ENCODE measurements around the gene YEATS2.

YEATS2 gene

DNA sequence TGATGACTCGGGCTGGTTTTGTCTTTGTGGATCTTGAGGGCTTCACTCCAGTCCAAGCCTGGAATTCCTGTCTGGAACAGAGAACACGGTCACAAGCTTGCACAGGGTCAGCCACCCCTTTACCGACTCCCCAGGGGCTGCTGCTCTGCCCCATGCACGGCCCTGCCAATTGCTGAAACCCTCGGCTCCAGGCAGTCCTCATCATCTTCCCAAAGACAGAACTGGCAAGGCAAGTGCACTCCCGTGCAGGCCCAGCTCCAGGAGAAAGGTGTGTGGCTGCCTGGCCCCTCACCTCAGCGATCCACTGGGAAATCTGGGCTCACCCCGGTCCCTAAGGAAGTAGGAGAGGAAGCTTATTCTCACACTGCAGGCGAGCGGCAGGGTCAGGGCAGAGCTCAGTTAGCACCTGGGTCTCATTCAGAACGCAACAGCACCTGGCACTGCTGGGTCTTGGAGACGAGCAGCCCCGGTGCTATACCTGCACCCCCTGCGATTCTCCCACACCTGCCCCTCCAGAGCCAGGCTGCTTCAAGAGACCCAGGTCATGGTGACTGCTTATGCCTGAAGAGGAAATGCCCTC, 120.5 kb downstream of the YEATS2 start:
- no peak for TF ChIP-seq CTCF (IDR thresholded peaks at IDR 0.05)

DNA sequence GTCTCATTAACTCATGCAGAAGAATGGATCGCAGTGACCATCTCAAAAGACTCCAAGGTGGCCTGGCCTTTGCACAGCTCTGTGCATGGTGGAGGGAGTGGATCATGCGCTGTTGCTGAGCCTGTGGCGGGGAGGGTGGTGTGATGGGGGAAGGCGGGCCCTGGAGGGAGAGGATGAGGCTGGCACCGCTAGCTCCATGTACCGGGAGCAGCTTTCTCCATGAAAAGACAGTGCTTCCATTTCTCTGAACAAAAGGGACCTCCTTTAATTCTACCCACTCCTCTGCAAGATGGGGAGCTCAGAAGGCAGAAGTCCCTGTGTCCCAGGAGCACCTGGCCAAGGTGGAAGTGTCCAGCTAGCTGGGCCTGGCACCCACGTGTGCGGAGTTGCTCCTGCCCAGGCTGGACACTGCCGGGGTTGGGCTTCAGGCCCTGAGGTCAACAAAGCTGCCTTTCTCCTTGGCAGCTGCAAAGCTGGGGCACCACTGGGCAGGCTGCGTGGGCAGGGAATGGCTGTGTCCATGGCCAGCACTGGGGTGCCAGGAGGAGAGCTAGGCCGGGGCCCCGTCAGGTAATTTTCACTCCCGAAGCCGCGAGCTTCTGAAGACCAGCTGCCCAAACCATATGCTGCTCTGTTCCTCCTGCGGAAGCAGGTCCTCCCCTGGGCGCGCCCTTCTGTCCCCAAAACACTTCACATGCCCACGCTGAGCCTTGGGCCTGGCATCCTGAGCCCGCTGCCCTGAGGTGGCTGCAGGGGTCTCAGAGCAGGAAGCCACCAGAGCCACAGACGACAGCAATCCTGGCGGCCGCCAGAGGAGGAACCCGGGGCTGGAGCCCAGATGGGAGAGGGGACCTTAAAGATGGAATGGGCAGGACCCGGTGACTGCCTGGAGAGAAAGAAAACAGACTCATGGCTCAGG, 121.4 kb downstream of the YEATS2 start:
- no peak for TF ChIP-seq CTCF (IDR thresholded peaks at IDR 0.05)

DNA sequence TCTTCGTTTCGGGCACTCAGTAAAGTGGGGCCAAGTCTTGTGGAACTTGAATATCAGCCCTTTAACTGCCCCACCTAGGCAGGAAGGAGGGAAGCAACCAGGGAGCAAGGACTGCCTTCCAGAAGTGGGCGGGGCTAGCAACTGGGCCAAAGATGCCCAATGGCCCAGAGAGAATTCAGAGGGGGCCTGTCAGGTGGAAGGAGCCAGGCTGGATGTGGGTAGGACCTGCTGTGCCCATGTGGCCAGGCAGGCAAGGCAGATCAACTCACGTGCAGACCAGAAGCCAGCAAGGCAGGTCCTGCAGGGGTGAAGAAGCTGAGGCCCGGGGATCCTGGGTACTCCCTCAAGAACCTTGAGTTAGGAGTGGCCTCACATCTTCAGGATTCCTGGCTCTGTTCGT, 122.2 kb downstream of the YEATS2 start:
- TF ChIP-seq CTCF (IDR thresholded peaks at IDR 0.05): no peak

DNA sequence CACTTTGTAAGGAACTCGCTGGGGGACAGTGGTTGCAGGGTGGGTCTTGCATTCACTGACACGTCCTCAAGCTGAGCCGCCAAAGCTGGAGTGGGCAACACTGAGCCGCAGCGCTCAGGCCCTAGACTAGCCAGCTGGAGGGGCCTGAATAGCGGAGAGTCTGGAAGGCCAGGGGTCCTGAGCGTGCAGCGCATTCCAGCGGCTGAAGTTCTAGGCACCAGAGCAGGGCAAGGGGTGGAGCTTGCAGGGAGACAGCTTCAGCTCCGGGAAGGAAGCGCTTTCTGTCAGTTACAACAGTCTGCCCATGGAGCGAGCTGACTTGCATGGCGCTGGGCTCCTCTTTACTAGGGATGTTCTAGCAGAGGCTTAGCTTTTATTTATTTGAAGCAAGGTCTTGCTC, 125.0 kb downstream of the YEATS2 start:
- TF ChIP-seq CTCF (IDR thresholded peaks at IDR 0.05): no peak

GRCh38 chr3:183823963-183824362, 126.4 kb downstream of the YEATS2 start:
- TF ChIP-seq CTCF (IDR thresholded peaks at IDR 0.05): no peak

GRCh38 chr3:183824761-183825455, 127.3 kb downstream of the YEATS2 start:
- no peak for TF ChIP-seq CTCF (IDR thresholded peaks at IDR 0.05)

GRCh38 chr3:183825456-183826161, 128.0 kb downstream of the YEATS2 start, which contains the start of gene MAP6D1:
Gene MAP6D1 (minus strand): TSS chr3:183825577. CDS start chr3:183825547, 30 bp downstream.
- TF ChIP-seq CTCF (IDR thresholded peaks at IDR 0.05): no peak

All from LNCAP (cell line).